Mucosa of rectum (tissue), 2 donors: ENCODE measurements around the gene NME5.
"Not testable (repeated sequence)": the region's sequence is repeated elsewhere in the genome, so short reads cannot be mapped to it uniquely, and the experiment has no call there.

Experiments
- H3K27ac ChIP-seq, 2 donors: one replicate each; pipeline ENCODE4 v1.7.0; 2013; ENCODE audit warnings: inconsistent platforms in 2 of 2, low read depth in 2 of 2, low read length in 2 of 2
- H3K27me3 ChIP-seq, 2 donors: one replicate each; pipeline ENCODE4 v1.7.0; 2013; ENCODE audit warnings: low read length in 2 of 2; ENCODE audit not compliant: control insufficient read depth in 2 of 2, insufficient read depth in 2 of 2
- H3K36me3 ChIP-seq, 2 donors: one replicate each; pipeline ENCODE4 v1.7.0; 2013; ENCODE audit warnings: low read length in 2 of 2; ENCODE audit not compliant: control insufficient read depth in 2 of 2, insufficient read depth in 2 of 2
- H3K4me1 ChIP-seq, 2 donors: one replicate each; pipeline ENCODE4 v1.7.0; 2013; ENCODE audit warnings: low read length in 2 of 2, mild to moderate bottlenecking in 1 of 2; ENCODE audit not compliant: control insufficient read depth in 2 of 2, insufficient read depth in 2 of 2
- H3K4me3 ChIP-seq, 2 donors: one replicate each; pipeline ENCODE4 v1.7.0; 2013; ENCODE audit warnings: low read length in 2 of 2
- H3K9ac ChIP-seq, 2 donors: one replicate each; pipeline ENCODE4 v1.7.0; 2013; ENCODE audit warnings: low read length in 2 of 2, low read depth in 1 of 2, mild to moderate bottlenecking in 1 of 2
- H3K9me3 ChIP-seq, 2 donors: one replicate each; pipeline ENCODE4 v1.7.0; 2013; ENCODE audit warnings: low read length in 2 of 2; ENCODE audit not compliant: control insufficient read depth in 2 of 2
- donor health status: healthy.
- donor health status: Normal muscosa, but diverticular disease.

NME5 gene

DNA sequence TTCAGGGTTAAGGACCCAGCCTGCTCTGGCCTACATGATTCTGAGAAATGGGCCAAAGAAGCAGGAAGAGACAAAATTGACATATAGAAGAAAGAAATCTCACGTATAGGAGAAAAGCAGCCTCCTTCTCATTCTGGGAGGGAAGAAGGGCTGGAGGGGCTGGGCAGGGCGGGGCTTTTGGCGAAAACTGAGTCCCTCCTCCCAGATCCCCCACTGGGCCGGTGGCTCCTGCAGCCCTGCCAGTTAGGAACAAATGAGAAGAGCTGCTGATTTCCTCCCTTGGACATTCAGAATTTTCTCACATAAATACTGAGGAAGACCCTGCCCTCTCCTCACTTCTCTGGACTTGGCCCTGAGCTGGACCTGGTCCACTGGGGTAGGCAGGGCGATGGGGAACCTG is 55.5 kb downstream of the NME5 start, which contains the start of gene WNT8A:
Gene WNT8A (plus strand): TSS at position 332 of the 400 bp plus-strand sequence. CDS start 95 bp downstream, outside the sequence.
- Histone ChIP-seq H3K9me3 (no peaks in the 10 kb centered on the region), H3K9ac (no peak within 1 kb of the TSS), H3K4me1 (no peaks in the 10 kb centered on the region), H3K4me3 (no peak within 1 kb of the TSS), H3K27ac (no peak within 1 kb of the TSS), H3K36me3 (no peaks in the 10 kb centered on the region), H3K27me3 (no peaks in the 10 kb centered on the region)

DNA sequence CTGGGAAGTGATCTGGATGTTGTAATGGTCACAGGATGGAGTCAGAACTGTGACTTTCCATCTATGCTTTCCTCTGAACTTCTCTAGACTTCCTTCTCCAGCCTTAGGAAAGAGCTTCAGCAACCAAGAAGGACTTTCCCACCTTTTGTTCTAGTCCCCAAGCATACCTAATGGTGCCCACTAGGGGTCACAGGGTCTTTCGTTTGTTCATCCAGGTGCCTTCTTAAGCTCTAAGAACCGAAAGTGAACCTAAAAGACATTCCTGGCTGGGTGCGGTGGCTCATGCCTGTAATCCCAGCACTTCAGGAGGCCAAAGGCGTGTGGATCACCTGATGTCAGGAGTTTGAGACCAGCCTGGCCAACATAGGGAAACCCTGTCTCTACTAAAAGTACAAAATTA is 57.2 kb downstream of the NME5 start:
- no peak overlapping the region for H3K27ac ChIP-seq
- no peaks in the 10 kb centered on the region for H3K36me3 ChIP-seq
- H3K4me3 ChIP-seq: no peak overlapping the region
- no peak overlapping the region for H3K9ac ChIP-seq
- no peaks in the 10 kb centered on the region for H3K9me3 ChIP-seq
- no peaks in the 10 kb centered on the region for H3K4me1 ChIP-seq
- no peaks in the 10 kb centered on the region for H3K27me3 ChIP-seq

DNA sequence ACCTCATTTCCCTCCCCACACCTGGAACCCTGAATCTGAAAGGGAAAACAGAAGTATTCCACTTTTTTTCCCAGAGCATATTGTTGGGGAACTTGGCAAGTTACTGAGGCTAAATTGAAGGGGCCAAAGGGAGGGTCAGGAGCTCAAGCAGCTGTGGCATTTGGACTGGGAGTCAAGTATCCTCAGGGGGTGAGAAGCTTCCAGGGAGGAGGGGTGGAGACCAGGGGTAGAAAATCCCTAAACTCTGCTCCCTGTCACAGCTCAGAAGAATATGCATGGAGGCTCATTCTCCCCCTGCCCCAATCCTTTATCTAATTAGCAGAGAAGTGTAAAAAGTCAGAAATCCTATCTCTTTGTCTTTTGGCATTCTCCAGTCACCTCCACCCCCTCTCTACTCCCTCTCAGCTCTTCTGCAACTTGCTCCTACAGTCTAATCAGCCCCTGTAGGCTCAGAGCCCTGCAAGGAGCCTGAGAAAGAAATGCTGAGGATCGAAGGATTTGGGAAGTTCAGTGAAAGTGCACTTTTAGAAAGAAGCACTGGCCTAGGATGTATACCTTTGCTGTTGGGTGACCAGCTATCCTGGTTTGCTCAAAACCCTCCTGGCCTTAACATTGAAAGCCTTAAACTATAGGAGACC is 61.1 kb downstream of the NME5 start:
- H3K9me3 ChIP-seq: no peaks in the 10 kb centered on the region
- no peaks in the 10 kb centered on the region for H3K4me1 ChIP-seq
- no peak overlapping the region for H3K4me3 ChIP-seq
- no peaks in the 10 kb centered on the region for H3K36me3 ChIP-seq
- H3K9ac ChIP-seq: no peak overlapping the region
- no peak overlapping the region for H3K27ac ChIP-seq
- no peaks in the 10 kb centered on the region for H3K27me3 ChIP-seq

- no peaks in the 10 kb centered on the region for H3K9me3 ChIP-seq
- H3K4me1 ChIP-seq: no peaks in the 10 kb centered on the region
- no peaks in the 10 kb centered on the region for H3K36me3 ChIP-seq
- no peaks in the 10 kb centered on the region for H3K27me3 ChIP-seq
- no peak overlapping the region for H3K27ac ChIP-seq
- no peak overlapping the region for H3K4me3 ChIP-seq
- H3K9ac ChIP-seq: no peak overlapping the region
These were observed 62.0 kb downstream of the NME5 start for GRCh38 chr5:138077064-138077696.

DNA sequence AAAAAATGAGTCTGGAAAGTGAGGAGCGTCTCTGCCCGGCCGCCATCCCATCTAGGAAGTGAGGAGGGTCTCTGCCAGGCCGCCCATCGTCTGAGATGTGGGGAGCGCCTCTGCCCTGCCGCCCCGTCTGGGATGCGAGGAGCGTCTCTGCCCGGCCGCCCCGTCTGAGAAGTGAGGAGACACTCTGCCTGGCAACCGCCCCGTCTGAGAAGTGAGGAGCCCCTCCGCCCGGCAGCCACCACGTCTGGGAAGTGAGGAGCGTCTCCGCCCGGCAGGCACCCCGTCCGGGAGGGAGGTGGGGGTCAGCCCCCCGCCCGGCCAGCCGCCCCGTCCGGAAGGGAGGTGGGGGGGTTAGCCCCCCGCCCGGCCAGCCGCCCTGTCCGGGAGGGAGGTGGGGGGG is 69.2 kb downstream of the NME5 start:
- H3K9ac ChIP-seq, H3K27ac ChIP-seq, H3K4me1 ChIP-seq, H3K9me3 ChIP-seq, H3K36me3 ChIP-seq, H3K27me3 ChIP-seq, H3K4me3 ChIP-seq: not testable (repeated sequence)

DNA sequence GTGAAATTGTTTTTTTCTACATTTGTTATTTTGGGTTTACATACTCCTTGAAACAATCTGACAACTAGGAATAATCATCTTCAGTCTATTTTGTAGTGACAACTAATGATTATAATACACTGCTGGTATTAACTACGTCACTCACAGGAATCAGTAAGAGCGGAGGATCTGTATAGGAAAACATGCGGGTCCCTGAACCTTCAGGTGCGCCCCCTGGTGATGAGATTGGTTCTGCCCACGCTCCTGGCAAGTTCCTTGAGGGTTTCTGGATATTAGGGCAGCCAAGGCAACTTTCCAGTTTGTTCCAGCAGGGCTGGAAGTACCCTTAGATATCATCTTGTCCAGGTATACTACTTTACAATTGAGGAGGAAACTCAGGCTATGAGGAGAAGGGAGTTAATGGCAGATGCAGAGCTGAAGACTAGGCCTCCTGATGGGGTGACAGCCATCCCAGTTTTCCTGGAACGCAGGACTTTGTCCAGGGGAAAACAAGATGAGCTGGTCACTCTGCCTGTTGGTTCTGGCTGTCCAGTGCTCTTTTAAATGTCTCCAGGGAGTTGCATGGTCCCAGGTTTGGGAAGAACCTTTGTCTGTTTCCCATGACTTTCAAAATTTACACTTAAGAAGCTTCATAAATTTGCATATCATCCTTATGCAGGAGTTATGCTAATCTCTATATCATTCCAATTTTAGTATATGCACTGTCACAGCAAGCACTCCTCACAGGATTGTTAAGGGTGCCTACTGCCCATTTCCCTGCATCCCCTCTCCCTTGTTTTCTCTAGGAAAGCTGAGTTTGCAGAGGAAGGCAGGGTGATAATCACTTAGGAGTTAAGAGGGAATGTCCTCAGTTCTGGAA is 70.3 kb downstream of the NME5 start:
- no peak overlapping the region for H3K27ac ChIP-seq
- no peaks in the 10 kb centered on the region for H3K4me1 ChIP-seq
- H3K4me3 ChIP-seq: no peak overlapping the region
- no peaks in the 10 kb centered on the region for H3K36me3 ChIP-seq
- no peak overlapping the region for H3K9ac ChIP-seq
- peaks cover 0 to 2% of the 10 kb centered on the region in 2 donors for H3K27me3 ChIP-seq
- no peaks in the 10 kb centered on the region for H3K9me3 ChIP-seq

DNA sequence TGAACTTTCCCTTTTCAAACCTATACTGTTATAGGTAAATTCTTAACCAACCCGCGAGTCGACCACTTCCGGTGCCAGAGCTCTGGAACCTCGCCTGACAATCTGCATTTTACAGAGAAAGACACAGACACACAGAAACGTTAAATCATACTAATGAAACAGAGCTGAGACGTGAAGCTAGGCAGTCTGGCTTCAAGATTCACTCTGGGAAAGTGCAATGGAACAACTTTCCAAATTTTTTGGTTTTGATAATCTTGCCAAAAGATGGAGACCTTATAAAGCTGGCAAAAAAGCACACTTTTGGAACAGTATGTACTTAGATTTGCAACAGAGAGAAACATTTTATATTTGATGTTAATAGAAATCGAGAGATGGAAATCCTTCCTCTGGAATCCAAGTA is 71.3 kb downstream of the NME5 start:
- Histone ChIP-seq H3K9ac (no peak overlapping the region), H3K9me3 (no peaks in the 10 kb centered on the region), H3K4me1 (no peaks in the 10 kb centered on the region), H3K27ac (no peak overlapping the region), H3K4me3 (no peak overlapping the region), H3K27me3 (peaks cover 0 to 2% of the 10 kb centered on the region in 2 donors), H3K36me3 (no peaks in the 10 kb centered on the region)
